NCI-H2227 treated with DMSO at 0.1 percent for 48 hours (cell line): Measurements from ENCODE around the gene GNPAT.

ENCODE experiments used
- DNase-seq: peaks from one replicate; lab custom pipeline; 2025; lab: John Stamatoyannopoulos, UW

Gene GNPAT

DNA sequence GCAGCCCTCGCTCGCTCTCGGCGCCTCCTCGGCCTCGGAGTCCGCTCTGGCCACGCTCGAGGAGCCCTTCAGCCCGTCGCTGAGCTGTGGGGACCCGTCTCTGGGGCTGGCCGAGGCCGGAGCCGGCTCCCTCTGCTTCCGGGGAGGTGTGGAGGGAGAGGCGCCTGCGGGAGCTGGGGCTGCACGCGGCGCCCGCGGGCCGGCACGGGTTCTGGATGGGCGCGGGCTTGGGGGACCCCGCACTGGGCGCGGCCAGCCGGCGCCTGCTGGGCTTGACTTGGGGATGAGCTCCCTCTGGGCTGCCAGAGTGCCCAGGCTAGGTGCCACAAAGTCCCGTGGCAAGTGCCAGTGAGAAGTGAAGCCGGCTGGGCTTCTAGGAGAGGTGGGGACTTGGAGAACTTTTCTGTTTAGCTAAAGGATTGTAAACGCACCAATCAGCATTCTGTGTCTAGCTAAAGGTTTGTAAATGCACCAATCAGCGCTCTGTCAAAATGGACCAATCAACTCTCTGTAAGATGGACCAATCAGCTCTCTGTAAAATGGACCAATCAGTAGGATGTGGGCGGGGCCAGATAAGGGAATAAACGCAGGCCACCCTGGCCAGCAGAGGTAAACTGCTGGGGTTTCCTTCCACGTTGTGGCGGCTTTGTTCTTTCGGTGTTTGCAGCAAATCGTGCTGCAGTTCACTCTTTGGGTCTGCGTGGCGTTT is 76.4 kb downstream of the GNPAT start:
- DNase-seq, result no peak

- no peak for DNase-seq
Observed at GRCh38 chr1:231318015-231318355, 77.0 kb downstream of the GNPAT start.

DNA sequence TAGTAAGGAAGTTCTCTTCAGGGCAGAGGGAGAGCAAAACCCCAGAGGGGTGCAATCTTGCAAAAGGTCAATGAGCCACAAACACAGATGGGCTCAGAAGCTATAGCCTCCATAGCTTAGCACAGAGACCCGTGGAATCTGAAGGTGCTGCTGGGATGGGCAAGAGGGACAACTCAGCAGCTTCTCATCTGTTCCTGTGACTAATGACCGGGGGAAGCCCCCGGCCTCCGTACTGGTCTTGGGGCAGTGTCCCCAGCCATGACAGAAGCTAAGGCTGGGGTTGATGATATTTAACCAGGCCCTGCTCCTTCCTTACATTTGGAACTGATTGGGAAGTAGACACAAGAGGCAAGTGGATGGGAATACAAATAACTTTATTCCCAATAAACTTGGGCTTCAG is 77.6 kb downstream of the GNPAT start:
- DNase-seq, result no peak

GRCh38 chr1:231319080-231319479 is 78.1 kb downstream of the GNPAT start:
- DNase-seq, result no peak

DNA sequence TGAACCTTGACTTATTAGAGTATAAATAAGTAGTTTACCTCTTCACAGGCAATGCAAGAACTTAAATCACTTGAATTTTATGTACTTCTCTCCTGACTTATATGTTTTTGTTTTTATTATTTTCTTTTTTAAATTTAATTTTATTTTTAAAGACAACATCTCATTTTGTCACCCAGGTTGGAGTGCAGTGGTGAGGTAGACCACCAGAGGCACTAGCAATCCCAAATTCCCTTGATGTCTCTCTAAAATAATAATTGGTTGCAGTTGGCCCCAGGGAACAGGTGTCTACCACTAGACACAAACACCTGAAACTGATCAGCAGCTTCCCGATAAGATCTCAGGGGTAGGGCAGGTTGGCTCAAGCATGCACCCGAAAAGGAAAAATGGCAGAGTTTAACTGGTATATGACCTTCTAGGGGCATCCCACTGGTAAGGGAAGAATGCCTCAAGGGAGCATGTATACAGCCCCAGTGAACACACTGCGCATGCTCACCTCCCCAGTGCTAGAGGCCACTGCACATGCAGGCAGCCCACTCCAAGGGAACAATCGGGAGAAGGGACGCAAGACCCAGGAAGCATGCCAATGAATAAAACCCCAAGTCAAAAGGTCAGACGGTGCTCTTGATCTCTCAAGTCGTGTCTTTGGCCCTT is 82.0 kb downstream of the GNPAT start:
- no peak for DNase-seq

DNA sequence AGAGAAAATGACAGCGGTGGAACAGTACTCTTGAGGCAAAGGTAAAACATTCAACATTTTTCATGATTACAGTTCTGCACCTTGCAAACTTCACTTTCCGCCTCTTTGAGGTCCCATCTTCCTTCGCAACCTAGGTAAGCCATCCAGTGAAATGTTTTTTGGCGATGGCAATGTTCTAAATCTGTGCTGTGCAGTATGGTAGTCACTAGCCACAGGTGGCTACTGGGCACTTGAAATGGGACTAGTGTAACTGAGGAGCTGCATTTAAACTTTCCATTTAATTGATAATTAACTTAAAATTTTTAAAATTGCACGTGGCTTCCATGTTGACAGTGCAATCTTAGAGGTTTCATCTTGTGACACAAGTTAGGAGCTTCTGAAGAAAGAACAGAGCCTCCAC is 83.6 kb downstream of the GNPAT start:
- no peak for DNase-seq

- DNase-seq, result no peak
Observed at GRCh38 chr1:231326248-231326647, 85.2 kb downstream of the GNPAT start.
